ENCODE data around the gene GLIS1. TPM values are rescaled to one million over a fixed set of nuclear protein-coding genes. Genes with fewer than 3 reads are reported as not detected.

The GLIS1 gene
- total and polyA plus RNA-seq, 2 experiments from 2014 or later, result 0.13 to 1.3 TPM

GRCh38 chr1:53644496-53644895, 94.5 kb downstream of the GLIS1 start:
- Histone ChIP-seq H4K20me1 (ENCODE audit: insufficient read depth, poor library complexity, severe bottlenecking) (no peaks in the 10 kb centered on the region), H3K79me2 (no peaks in the 10 kb centered on the region), H3K36me3 (replicated peaks; ENCODE audit: insufficient read depth, low read depth) (no peaks in the 10 kb centered on the region), H3K27ac (no peak overlapping the region), H3K9me2 (replicated peaks; ENCODE audit: insufficient read depth) (no peaks in the 10 kb centered on the region), H3K4me3 (no peak overlapping the region), H3K9me3 (ENCODE audit: low read depth) (no peaks in the 10 kb centered on the region), H3K4me1 (ENCODE audit: insufficient read depth) (peaks cover 16% of the 10 kb centered on the region), H3K4me2 (no peak overlapping the region), H3K27me3 (no peaks in the 10 kb centered on the region), H2AFZ (no peak overlapping the region)
- WGBS (ENCODE audit: low lambda C conversion rate, missing lambda C conversion rate), result 69% methylated on average over 7 of the region's 7 CpGs
- DNase-seq (ENCODE audit: low spot score), result no peak
- TF ChIP-seq CTCF (IDR thresholded peaks at IDR 0.05; ENCODE audit: poor library complexity), result no peak
- TF ChIP-seq EZH2phosphoT487 (IDR thresholded peaks at IDR 0.05; ENCODE audit: low read depth, severe bottlenecking, unreplicated experiment), result no peak
- TF ChIP-seq EZH2 (IDR thresholded peaks at IDR 0.05; ENCODE audit: borderline replicate concordance), result no peak

GRCh38 chr1:53643881-53644390, 95.0 kb downstream of the GLIS1 start:
- Histone ChIP-seq H3K4me1 (ENCODE audit: insufficient read depth) (peaks cover 16% of the 10 kb centered on the region), H3K9me3 (ENCODE audit: low read depth) (no peaks in the 10 kb centered on the region), H3K4me3 (no peak overlapping the region), H3K9me2 (replicated peaks; ENCODE audit: insufficient read depth) (no peaks in the 10 kb centered on the region), H3K36me3 (replicated peaks; ENCODE audit: insufficient read depth, low read depth) (no peaks in the 10 kb centered on the region), H3K79me2 (no peaks in the 10 kb centered on the region), H4K20me1 (ENCODE audit: insufficient read depth, poor library complexity, severe bottlenecking) (no peaks in the 10 kb centered on the region), H3K27me3 (no peaks in the 10 kb centered on the region), H3K27ac (no peak overlapping the region), H2AFZ (no peak overlapping the region), H3K4me2 (no peak overlapping the region)
- no peak for DNase-seq (ENCODE audit: low spot score)
- WGBS (ENCODE audit: low lambda C conversion rate, missing lambda C conversion rate), result 81% methylated on average over 4 of the region's 4 CpGs
- no peak for TF ChIP-seq EZH2phosphoT487 (IDR thresholded peaks at IDR 0.05; ENCODE audit: low read depth, severe bottlenecking, unreplicated experiment)
- TF ChIP-seq CTCF (IDR thresholded peaks at IDR 0.05; ENCODE audit: poor library complexity), result no peak
- TF ChIP-seq EZH2 (IDR thresholded peaks at IDR 0.05; ENCODE audit: borderline replicate concordance), result no peak

GRCh38 chr1:53643041-53643880, 95.7 kb downstream of the GLIS1 start:
- Histone ChIP-seq H3K4me3 (no peak overlapping the region), H3K79me2 (no peaks in the 10 kb centered on the region)
- WGBS (ENCODE audit: low lambda C conversion rate, missing lambda C conversion rate), result 67% methylated on average over 17 of the region's 17 CpGs

More at GRCh38 chr1:53643041-53643880, 95.7 kb downstream of the GLIS1 start:
- no peak for TF ChIP-seq EZH2phosphoT487 (IDR thresholded peaks at IDR 0.05; ENCODE audit: low read depth, severe bottlenecking, unreplicated experiment)
- TF ChIP-seq CTCF (IDR thresholded peaks at IDR 0.05; ENCODE audit: poor library complexity), result no peak
- TF ChIP-seq EZH2 (IDR thresholded peaks at IDR 0.05; ENCODE audit: borderline replicate concordance), result no peak
- no peak for DNase-seq (ENCODE audit: low spot score)
- no peaks in the 10 kb centered on the region for H3K36me3 ChIP-seq (replicated peaks; ENCODE audit: insufficient read depth, low read depth)
- H3K9me2 ChIP-seq (replicated peaks; ENCODE audit: insufficient read depth), result no peaks in the 10 kb centered on the region
- no peak overlapping the region for H3K4me2 ChIP-seq
- H3K27me3 ChIP-seq, result no peaks in the 10 kb centered on the region
- H3K4me1 ChIP-seq (ENCODE audit: insufficient read depth), result peaks cover 16% of the 10 kb centered on the region
- H3K27ac ChIP-seq, result no peak overlapping the region
- H2AFZ ChIP-seq, result no peak overlapping the region
- H4K20me1 ChIP-seq (ENCODE audit: insufficient read depth, poor library complexity, severe bottlenecking), result no peaks in the 10 kb centered on the region
- H3K9me3 ChIP-seq (ENCODE audit: low read depth), result no peaks in the 10 kb centered on the region
